Mammary epithelial cell (primary cell): ENCODE results near the gene ARMC9.

Experiments
- EZH2 ChIP-seq: IDR thresholded peaks from 2 replicates; pipeline ENCODE4 v1.6.1; 2012; ENCODE audit warnings: low read length, inconsistent platforms, borderline replicate concordance
- TF ChIP-seq, protein P1 (sequence below), 2 donors: IDR thresholded peaks in 1 of 2; conservative IDR thresholded peaks in 1 of 2; 2 replicates each; pipeline ENCODE4 v1.5.1; 2011 to 2012; ENCODE audit warnings: inconsistent platforms in 2 of 2, low read length in 2 of 2, mild to moderate bottlenecking in 2 of 2, control low read depth in 1 of 2, low read depth in 1 of 2; ENCODE audit not compliant: insufficient read depth in 1 of 2; ENCODE audit errors: extremely low read depth in 1 of 2

DNA sequence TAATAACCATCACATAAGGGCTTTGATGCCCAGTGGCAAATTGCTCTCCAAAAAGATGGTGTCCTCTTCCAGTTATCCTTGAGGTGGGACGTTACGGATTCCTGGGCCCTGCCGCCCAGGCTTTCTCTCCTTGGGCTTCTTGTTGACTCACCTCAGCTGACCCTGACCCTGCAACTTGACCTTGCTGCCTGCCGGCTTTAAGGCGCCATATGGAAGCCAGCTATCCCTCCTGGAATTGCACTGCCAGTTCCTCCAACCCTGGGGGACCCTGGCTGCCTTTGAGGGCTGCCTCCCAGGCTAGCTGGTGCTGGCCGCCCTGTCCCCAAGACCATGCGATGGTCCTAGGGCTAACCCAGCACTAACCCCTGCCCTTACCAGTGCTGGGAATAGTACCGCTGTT, 168.7 kb downstream of the ARMC9 start:
- TF ChIP-seq, protein P1, sequence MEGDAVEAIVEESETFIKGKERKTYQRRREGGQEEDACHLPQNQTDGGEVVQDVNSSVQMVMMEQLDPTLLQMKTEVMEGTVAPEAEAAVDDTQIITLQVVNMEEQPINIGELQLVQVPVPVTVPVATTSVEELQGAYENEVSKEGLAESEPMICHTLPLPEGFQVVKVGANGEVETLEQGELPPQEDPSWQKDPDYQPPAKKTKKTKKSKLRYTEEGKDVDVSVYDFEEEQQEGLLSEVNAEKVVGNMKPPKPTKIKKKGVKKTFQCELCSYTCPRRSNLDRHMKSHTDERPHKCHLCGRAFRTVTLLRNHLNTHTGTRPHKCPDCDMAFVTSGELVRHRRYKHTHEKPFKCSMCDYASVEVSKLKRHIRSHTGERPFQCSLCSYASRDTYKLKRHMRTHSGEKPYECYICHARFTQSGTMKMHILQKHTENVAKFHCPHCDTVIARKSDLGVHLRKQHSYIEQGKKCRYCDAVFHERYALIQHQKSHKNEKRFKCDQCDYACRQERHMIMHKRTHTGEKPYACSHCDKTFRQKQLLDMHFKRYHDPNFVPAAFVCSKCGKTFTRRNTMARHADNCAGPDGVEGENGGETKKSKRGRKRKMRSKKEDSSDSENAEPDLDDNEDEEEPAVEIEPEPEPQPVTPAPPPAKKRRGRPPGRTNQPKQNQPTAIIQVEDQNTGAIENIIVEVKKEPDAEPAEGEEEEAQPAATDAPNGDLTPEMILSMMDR (conservative IDR thresholded peaks at IDR 0.05 in 1 of 2, IDR thresholded peaks at IDR 0.05 in 1 of 2; ENCODE audit: extremely low read depth in 1 of 2, insufficient read depth in 1 of 2, low read depth in 1 of 2, low read length in 2 of 2) = no peak
- no peak for TF ChIP-seq EZH2
